OCI-LY1 (cell line): ENCODE measurements around the gene IPCEF1.

Source experiments
- CTCF ChIP-seq: fragments of 200-600 bp; sonication (generic), shearing (Covaris generic); IDR thresholded peaks from 2 replicates; pipeline ENCODE4 v1.5.1; 2017; ENCODE audit warnings: mild to moderate bottlenecking, antibody characterized with exemption, low read length, moderate library complexity, mixed read lengths
- EZH2 ChIP-seq: fragments of 200-600 bp; sonication (generic), shearing (Covaris generic); IDR thresholded peaks from 2 replicates; pipeline ENCODE4 v1.8.0; 2017; ENCODE audit warnings: borderline replicate concordance, mixed run types, mild to moderate bottlenecking, antibody characterized with exemption, low read length, moderate library complexity, mixed read lengths

- TF ChIP-seq CTCF = no peak
- no peak for TF ChIP-seq EZH2
Measured at GRCh38 chr6:154169193-154169847, 187.3 kb downstream of the IPCEF1 start.
